ENCODE measurements around the gene RAD51B. TPM values are rescaled to one million over a fixed set of nuclear protein-coding genes. Genes with fewer than 3 reads are reported as not detected.

RAD51B gene
- total RNA-seq, 6 donors from 2014 or later: 10.6 to 63.9 (median 18.4) TPM

GRCh38 chr14:68464711-68465110 lies 645.1 kb downstream of the RAD51B start:
- no peak for TF ChIP-seq POLR2AphosphoS5 (IDR thresholded peaks at IDR 0.05)
- no peak for TF ChIP-seq EP300 (IDR thresholded peaks at IDR 0.05)
- no peak for TF ChIP-seq CTCF (IDR thresholded peaks at IDR 0.05)
- no peak for TF ChIP-seq POLR2A (IDR thresholded peaks at IDR 0.05)
- Histone ChIP-seq H3K4me1 (peaks cover 42 to 52% (median 43%) of the 10 kb centered on the region in 4 donors), H3K4me3 (no peak overlapping the region), H3K9me3 (no peaks in the 10 kb centered on the region), H3K27me3 (no peaks in the 10 kb centered on the region), H3K27ac (peak overlapping the region in 1 of 4 donors; percentile 4), H3K36me3 (no peaks in the 10 kb centered on the region)
- no peak for DNase-seq
- 52 to 63% methylated on average over 2 of the region's 2 CpGs for WGBS, 2 donors
- ATAC-seq (ENCODE audit: low FRiP score in 2 of 2): no peak

- Histone ChIP-seq H3K9me3 (no peaks in the 10 kb centered on the region), H3K27me3 (no peaks in the 10 kb centered on the region), H3K4me3 (no peak overlapping the region), H3K4me1 (peaks cover 35 to 44% (median 36%) of the 10 kb centered on the region in 4 donors), H3K27ac (peak overlapping the region; percentile 37 to 81 (median 66)), H3K36me3 (no peaks in the 10 kb centered on the region)
- 39 to 54% methylated on average over 3 of the region's 3 CpGs for WGBS, 2 donors
- peak; percentile 75 to 80 for ATAC-seq (ENCODE audit: low FRiP score in 2 of 2)
- TF ChIP-seq POLR2A (IDR thresholded peaks at IDR 0.05) (no peak), POLR2AphosphoS5 (IDR thresholded peaks at IDR 0.05) (peak; percentile 27 to 34)
- DNase-seq: no peak
Observed at GRCh38 chr14:68466491-68466977, 647.0 kb downstream of the RAD51B start.

GRCh38 chr14:68467425-68467824 lies 647.8 kb downstream of the RAD51B start:
- peak in 1 of 4 donors; percentile 65 for TF ChIP-seq EP300 (IDR thresholded peaks at IDR 0.05)
- TF ChIP-seq CTCF (IDR thresholded peaks at IDR 0.05): no peak
- TF ChIP-seq POLR2AphosphoS5 (IDR thresholded peaks at IDR 0.05): peak in 1 of 2 donors; percentile 12
- peaks cover 35 to 44% (median 37%) of the 10 kb centered on the region in 4 donors for H3K4me1 ChIP-seq
- DNase-seq (peak in 1 of 2 donors; percentile 62), ATAC-seq (ENCODE audit: low FRiP score in 2 of 2) (peak in 1 of 2 donors; percentile 47)
- WGBS, 2 donors: 58 to 85% methylated on average over 4 of the region's 4 CpGs
- H3K27me3 ChIP-seq: no peaks in the 10 kb centered on the region
- H3K27ac ChIP-seq: peak overlapping the region in 3 of 4 donors; percentile 59 to 81 (median 72)
- H3K4me3 ChIP-seq: no peak overlapping the region
- H3K9me3 ChIP-seq: no peaks in the 10 kb centered on the region
- H3K36me3 ChIP-seq: no peaks in the 10 kb centered on the region

GRCh38 chr14:68468437-68469207 lies 649.0 kb downstream of the RAD51B start:
- TF ChIP-seq POLR2A (IDR thresholded peaks at IDR 0.05) (no peak), POLR2AphosphoS5 (IDR thresholded peaks at IDR 0.05) (peak in 1 of 2 donors; percentile 13), CTCF (IDR thresholded peaks at IDR 0.05) (no peak), EP300 (IDR thresholded peaks at IDR 0.05) (no peak)
- Histone ChIP-seq H3K9me3 (no peaks in the 10 kb centered on the region), H3K27me3 (no peaks in the 10 kb centered on the region), H3K4me1 (peaks cover 35 to 44% (median 37%) of the 10 kb centered on the region in 4 donors), H3K27ac (peak overlapping the region in 2 of 4 donors; percentile 37 to 68), H3K4me3 (no peak overlapping the region), H3K36me3 (no peaks in the 10 kb centered on the region)
- peak in 1 of 2 donors; percentile 38 for DNase-seq
- 79 to 83% methylated on average over 5 of the region's 5 CpGs for WGBS, 2 donors
- ATAC-seq (ENCODE audit: low FRiP score in 2 of 2): no peak

- DNase-seq (no peak), ATAC-seq (ENCODE audit: low FRiP score in 2 of 2) (no peak)
- WGBS, 2 donors: 75 to 81% methylated on average over 5 of the region's 5 CpGs
- Histone ChIP-seq H3K4me3 (no peak overlapping the region), H3K9me3 (no peaks in the 10 kb centered on the region), H3K36me3 (no peaks in the 10 kb centered on the region), H3K27me3 (no peaks in the 10 kb centered on the region), H3K27ac (peak overlapping the region in 3 of 4 donors; percentile 37 to 68 (median 39)), H3K4me1 (peaks cover 35 to 42% (median 37%) of the 10 kb centered on the region in 4 donors)
- TF ChIP-seq POLR2AphosphoS5 (IDR thresholded peaks at IDR 0.05): no peak
- TF ChIP-seq POLR2A (IDR thresholded peaks at IDR 0.05): no peak
- no peak for TF ChIP-seq CTCF (IDR thresholded peaks at IDR 0.05)
- no peak for TF ChIP-seq EP300 (IDR thresholded peaks at IDR 0.05)
Observed at GRCh38 chr14:68469208-68469713, 649.7 kb downstream of the RAD51B start.

Measured in upper lobe of left lung (tissue), 6 donors.